ENCODE measurements around the gene COG5.

DNA sequence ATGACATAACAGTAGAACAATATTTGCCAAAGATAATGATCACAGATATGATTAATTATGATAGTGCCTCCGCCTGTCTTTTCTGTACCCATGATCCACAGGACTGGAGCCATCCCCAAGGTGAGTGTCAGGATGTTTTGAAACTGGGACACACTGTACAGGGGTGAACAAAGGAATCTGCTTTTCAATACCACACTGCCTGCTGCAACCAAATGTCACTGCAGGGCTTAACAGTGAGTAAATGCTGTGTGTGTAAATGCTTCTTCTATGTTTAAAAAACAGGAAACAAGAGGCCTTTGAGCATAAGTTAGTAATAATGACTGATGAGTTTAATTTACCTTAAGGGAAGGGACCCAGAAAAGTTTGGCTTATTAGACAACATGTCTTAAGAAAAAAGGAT, 329.7 kb downstream of the COG5 start:
- TF ChIP-seq, protein P1, sequence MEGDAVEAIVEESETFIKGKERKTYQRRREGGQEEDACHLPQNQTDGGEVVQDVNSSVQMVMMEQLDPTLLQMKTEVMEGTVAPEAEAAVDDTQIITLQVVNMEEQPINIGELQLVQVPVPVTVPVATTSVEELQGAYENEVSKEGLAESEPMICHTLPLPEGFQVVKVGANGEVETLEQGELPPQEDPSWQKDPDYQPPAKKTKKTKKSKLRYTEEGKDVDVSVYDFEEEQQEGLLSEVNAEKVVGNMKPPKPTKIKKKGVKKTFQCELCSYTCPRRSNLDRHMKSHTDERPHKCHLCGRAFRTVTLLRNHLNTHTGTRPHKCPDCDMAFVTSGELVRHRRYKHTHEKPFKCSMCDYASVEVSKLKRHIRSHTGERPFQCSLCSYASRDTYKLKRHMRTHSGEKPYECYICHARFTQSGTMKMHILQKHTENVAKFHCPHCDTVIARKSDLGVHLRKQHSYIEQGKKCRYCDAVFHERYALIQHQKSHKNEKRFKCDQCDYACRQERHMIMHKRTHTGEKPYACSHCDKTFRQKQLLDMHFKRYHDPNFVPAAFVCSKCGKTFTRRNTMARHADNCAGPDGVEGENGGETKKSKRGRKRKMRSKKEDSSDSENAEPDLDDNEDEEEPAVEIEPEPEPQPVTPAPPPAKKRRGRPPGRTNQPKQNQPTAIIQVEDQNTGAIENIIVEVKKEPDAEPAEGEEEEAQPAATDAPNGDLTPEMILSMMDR (conservative IDR thresholded peaks at IDR 0.05; ENCODE audit: low read depth in 2 of 2): no peak
- TF ChIP-seq POLR2AphosphoS5 (IDR thresholded peaks at IDR 0.05; ENCODE audit: low read depth): no peak
- TF ChIP-seq, protein P2, sequence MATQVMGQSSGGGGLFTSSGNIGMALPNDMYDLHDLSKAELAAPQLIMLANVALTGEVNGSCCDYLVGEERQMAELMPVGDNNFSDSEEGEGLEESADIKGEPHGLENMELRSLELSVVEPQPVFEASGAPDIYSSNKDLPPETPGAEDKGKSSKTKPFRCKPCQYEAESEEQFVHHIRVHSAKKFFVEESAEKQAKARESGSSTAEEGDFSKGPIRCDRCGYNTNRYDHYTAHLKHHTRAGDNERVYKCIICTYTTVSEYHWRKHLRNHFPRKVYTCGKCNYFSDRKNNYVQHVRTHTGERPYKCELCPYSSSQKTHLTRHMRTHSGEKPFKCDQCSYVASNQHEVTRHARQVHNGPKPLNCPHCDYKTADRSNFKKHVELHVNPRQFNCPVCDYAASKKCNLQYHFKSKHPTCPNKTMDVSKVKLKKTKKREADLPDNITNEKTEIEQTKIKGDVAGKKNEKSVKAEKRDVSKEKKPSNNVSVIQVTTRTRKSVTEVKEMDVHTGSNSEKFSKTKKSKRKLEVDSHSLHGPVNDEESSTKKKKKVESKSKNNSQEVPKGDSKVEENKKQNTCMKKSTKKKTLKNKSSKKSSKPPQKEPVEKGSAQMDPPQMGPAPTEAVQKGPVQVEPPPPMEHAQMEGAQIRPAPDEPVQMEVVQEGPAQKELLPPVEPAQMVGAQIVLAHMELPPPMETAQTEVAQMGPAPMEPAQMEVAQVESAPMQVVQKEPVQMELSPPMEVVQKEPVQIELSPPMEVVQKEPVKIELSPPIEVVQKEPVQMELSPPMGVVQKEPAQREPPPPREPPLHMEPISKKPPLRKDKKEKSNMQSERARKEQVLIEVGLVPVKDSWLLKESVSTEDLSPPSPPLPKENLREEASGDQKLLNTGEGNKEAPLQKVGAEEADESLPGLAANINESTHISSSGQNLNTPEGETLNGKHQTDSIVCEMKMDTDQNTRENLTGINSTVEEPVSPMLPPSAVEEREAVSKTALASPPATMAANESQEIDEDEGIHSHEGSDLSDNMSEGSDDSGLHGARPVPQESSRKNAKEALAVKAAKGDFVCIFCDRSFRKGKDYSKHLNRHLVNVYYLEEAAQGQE (IDR thresholded peaks at IDR 0.05; ENCODE audit: unreplicated experiment): no peak
- TF ChIP-seq ZNF114 (CRISPR knock-in tag; IDR thresholded peaks at IDR 0.05): no peak
- TF ChIP-seq EZH2 (IDR thresholded peaks at IDR 0.05; ENCODE audit: low read depth, unreplicated experiment): no peak
